Urothelium cell line (cell line): Measurements from ENCODE around the gene ADRA2A.
A peak's percentile ranks its signal among the peaks of the same experiment; 100 is the strongest.

Experiments used
- DNase-seq: peaks from one replicate; pipeline ENCODE4 v3.0.0; 2011; ENCODE audit warnings: low spot score, mixed read lengths
- FAIRE-seq: peaks from 2 replicates; lab custom pipeline; 2011; peaks lifted over from hg19 to GRCh38; lab: Jason Lieb, UNC

Gene ADRA2A

DNA sequence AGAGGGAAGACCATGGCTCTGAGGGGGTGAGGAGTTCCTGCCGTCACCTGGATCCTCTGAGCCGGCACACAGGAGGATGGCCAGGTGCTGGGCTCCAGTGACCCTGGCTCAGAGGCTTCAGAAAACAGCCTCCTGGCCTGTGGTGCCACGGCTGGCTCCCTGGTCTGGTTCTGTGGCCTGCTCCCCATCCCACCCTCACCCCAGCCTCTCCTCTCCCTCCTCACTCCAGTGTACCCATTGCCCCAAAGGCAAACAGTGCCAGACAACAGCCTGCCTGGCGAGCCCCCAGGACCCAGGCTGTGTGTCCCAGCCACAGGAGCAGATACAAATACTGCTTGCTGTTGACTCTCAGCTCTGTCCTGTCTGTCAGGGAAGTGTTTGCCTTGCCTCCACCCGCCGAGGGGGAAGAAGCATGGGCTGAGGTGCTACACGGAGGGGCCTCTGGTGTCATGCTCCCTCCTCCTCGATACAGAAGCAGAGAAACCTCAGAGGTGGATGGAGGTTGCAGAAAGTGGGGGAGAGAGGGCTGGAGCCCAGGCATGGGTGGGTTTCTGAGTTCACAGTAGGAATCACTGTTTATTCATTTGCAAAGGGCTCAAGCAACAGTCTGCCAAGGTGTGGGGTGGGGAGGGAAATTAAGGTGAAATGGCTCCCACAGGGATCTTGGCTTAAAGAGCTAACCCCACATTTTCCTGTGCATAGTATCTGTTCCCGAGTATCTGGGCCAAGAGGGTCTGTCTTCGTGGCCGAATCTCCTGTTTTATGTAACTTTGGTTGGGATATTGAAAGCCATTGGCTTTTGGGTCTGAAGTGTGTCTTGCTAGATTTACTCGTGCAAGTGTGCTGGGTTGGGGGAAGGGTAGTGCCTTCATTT, 5.5 kb downstream of the ADRA2A start:
- DNase-seq: no peak

DNA sequence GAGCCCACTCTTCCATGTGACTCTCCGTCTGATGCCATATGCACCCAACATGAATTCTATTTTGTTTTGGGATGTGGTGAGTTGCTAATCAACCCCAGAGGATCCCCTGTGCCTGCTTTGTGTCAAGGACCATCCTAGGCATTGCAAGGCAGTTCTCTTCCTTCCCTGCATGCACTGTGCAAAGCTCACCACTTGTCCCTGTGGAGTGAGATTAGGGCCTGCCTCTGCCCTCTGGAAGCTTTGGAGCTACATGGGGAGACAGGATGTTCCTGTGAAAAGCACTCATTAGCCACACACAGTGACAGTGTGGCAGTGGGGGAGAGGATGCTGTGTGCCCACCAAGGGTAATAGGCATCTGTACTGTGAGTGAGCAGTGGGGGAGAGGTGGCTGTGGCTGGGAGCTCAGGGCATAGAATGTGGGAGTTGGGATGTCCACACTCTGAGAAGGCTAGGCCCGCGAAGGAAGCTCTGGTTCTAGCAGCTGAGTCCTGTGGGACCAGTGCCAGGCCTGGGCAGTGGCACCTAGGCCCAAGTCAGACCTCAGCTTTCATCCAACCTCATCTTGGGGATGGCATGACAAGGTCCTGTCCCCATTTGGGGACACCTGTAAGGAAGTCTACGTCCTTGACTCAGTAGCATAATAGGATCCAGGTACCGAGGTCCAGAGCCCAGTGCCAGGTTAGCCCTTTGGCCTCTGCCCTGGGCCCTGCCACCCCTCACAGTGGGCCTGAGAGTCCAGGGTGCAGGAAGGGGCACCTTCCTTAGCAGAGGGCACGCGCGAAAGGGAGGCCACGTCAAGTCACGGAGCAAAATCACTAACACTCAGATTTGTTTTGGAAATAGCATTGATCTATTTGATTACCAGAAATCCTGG, 6.6 kb downstream of the ADRA2A start:
- no peak for FAIRE-seq

More for the DNA sequence above, 5.5 kb downstream of the ADRA2A start:
- FAIRE-seq: no peak

DNA sequence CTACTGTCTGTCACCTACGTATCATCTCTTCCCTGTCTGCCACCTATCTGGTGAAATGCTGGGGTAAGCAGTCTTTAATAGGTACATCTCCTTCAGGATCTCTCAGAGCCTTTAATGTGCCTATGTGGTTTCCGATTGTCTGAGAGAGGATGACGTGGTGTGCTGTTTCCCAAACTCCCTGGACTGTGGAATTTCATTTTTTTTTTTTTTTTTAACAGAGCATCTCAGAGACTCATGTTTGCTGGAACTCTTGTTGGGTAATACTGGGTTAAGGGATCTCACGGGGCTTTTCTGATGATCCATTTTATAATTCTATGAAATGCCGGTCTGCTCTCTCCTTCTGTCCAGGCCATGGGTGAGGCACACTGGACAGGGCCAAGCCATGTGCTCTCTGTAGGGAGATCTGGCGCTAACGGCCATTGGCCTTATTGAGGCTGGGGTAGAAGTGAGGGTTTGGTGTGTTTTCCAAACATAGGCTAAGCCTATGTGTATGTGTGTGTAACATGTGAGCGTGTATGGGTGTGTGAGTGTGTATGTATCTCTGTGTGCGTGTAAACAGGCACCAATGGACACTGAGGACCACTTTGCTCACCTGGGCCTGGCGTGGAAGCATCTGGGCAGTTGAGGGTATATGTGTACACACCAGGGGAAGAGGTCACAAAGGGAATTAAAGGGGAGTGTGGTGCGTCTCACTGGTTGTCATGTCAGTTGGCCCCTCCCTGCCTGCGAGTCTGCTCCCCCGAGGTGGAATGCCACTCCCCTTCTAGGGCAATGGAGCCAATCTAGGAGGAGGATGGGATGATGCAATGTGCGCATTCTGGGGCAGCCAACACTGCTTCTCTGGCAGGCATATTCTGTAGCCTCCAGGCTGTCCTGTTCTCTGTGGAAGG, 7.8 kb downstream of the ADRA2A start:
- peak; percentile 5 for FAIRE-seq
- no peak for DNase-seq

More for the DNA sequence above, 6.6 kb downstream of the ADRA2A start:
- no peak for DNase-seq

DNA sequence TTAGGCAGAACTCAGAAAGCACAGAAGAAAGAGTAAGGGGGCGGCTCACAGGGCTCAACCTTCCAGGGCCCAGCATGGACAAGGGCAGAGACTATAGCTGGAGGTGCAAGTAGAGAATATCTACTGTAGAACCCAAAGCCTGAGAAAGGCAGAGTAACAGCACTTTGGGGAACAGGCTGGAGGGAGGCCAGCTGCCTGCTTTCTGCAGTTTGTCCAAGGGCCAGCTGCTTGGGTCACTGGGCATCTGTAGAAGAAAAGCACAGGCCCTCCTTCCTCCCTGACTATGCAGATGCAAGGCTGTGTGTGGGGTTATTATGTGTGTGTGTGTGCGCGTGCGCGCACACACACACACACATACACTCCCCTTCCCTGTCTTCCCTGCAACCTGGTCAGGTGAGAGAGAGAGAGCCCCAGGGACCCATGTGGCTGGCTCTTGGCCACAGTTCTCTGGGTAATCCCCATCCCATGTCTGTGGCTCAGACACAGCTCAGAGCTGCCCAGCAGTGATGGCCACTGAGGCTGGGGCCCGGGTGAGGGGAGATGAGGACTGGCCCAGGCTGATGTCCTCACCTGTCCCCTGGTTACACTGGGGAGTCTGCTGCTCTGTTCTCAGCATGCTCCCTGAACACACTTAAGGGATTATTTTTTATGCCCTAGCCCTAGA, 9.0 kb downstream of the ADRA2A start:
- DNase-seq (no peak), FAIRE-seq (no peak)

DNA sequence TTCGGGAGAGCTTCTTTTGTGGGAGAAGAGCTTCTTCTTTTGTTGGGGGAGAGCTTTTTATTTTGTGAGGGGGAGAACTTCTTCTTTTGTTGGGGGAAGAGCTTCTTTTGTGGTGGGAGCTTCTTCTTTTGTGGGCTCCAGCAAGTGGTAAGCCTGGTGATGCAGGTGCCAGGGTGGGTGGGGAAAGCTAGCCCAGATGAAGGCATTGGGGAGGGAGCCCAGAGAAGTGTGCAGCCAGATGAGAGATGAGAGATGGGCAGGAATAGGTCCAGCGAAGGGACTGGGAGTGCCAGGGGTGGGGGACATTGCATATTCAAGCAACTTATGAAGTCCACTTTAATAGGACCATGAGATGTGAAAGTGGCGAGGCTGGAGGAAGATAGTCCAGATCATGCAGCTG, 9.7 kb downstream of the ADRA2A start:
- no peak for DNase-seq
- FAIRE-seq: no peak

DNA sequence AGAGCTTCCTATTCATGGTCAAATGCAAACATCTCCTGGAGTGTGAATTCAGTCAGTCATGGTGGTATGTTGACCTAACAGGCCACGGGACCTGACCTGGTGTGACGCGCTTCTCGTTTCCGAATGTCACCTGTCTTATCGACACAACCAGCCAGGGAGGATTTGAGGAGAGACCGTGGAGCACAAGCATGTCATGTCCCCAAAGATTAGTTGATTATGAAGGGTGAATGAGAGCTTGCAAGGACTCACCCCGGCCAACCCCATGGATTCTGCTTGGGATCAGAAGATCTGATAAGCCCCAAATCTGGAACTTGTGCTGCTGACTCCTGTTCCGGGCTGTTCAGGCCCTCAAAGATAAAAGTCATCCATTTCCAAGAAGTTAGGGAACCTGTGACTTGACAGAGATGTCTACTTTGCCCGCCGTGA, 10.5 kb downstream of the ADRA2A start:
- no peak for DNase-seq
- no peak for FAIRE-seq

DNA sequence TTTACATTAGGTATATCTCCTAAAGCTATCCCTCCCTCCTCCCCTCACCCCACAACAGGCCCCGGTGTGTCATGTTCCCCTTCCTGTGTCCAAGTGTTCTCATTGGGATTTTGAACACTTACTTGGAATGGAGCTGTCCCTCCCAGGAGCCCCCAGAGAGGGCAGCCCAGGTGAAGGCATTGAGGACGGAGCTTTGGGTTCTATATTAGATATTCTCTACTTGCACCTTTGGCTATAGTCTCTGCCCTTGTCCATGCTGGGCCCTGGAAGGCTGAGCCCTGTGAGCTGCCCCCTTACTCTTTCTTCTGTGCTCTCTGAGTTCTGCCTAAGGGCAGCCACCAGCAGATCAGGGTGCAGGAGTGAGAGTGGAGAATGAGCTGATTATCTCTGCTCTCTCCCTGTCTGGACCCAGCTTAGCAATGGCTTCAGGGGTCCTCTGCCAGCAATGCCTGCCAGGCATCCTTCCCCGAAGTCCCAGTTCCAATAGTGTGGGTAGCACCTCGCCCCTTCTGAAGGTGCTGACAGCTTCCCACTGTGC, 11.2 kb downstream of the ADRA2A start:
- no peak for DNase-seq

DNA sequence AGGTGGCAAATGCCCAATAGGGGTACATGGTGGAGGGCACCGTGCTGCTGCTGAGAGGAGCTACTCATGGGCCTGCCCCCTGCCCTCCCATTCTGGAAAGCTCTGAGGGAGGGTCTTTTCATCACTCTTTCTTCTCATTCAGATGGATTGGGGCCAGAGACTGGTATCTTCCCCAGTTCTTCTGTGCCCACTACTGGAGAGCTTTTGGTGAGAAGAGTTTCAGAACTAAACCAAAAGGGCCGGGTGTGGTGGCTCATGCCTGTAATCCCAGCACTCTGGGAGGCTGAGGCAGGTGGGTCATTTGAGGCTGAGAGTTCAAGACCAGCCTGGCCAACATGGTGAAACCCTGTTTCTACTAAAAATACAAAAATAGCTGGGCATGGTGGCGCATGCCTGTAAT, 12.5 kb downstream of the ADRA2A start:
- no peak for DNase-seq

More for the DNA sequence above, 11.2 kb downstream of the ADRA2A start:
- no peak for FAIRE-seq

DNA sequence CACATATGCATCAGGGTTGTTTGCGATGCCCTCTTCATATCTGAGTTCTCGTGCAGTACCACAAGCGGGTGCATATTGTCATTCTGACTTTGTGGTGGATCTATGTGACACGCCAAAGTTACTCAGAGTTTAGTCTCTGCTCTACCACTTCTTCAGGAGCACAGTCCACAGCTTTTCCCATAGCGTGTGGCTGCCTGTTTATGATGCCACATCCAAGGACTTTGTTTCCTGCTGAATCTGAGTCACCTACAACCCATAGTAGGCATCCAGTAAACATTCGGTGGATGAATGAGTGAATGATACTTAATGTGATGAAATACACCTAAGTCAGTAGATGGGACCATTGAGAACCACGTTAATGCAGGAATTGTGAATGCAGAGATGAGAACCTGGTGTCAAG, 15.0 kb downstream of the ADRA2A start:
- FAIRE-seq (no peak), DNase-seq (no peak)

More for the DNA sequence above, 12.5 kb downstream of the ADRA2A start:
- no peak for FAIRE-seq

DNA sequence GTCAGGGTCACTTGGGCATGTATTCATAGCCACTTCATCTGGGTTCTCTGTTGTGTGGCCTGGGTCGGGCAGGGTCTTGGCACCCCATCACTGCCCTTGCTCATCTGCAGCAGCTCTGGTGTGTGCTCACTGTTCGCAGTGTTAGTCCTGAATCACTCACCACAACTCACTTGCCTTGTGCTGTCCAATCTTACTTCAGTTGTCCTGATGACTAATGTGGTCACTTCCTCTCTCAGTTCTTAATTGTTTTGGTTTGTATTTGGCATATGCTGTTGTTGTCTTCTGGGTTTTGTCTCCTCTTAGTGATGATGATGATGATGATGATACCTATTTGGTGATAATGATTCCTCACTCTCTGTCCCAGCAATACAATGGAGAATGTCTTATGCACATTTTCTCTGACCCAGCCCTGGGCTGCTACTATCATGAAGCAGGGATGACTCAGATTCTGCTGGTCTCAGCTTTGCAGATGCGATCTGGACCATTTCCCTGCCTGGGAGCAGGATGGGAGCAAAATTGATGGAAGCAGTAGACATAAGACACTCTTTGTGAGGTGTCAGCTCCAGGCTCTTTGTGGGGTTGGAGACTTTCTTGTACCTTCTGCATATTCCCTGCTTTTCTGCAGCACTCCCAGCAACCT, 17.0 kb downstream of the ADRA2A start:
- peak; percentile 29 for DNase-seq
- peak; percentile 69 for FAIRE-seq

DNA sequence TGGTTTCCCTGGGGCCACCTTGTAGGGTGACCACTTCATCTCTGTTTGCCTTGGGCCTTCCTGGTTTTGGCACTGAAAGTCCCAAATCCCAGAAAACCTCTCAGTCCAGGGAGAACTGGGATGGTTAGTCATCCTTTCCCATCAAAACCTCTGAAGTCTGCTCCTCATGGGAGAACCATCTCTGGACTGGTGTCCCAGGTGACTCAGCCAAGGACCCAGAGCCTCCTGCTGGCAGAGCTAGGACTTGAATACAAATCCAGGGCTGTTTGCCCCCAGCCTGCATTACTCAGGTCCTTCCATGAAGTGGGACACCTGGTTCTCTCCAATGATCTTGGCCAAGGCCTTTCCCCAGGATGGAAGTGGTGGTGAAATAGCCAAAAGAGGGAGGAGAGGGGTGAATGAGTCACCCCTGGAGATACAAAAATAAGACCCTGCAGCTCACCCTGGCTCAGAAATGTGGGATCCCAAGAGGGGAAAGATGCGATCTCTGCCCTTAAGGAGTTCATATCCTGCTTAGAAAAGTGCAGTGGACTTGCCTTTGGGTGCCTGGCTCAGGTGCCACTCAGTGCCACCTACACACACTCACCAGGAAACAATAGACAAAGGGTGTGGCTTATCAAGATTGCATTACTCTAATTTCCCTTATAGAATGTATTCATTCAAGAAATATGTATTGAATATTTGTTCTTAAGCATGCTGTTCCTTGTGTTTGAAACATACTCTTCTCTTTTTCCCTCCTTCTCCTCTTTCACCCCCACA, 22.0 kb downstream of the ADRA2A start:
- FAIRE-seq: no peak
- DNase-seq: peak; percentile 29

DNA sequence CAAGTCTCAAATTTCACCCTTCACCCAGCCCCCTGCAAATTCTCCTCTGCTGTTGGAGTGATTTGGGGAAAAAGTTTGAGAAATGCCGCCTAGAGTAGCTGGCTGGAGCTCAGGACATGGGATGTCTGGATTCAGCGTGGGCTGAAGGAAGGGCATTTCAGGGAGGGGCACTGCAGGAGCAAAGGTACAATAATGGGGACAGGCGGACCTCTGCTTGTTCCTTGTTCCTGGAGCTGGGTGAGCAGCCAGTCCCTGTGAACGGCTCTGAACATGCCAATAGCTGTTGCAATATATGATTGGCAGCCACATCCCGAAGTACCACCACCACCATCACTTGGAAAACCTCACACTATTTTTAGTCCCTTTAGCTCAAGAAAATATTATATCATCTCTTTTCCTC, 23.4 kb downstream of the ADRA2A start:
- FAIRE-seq (no peak), DNase-seq (no peak)

DNA sequence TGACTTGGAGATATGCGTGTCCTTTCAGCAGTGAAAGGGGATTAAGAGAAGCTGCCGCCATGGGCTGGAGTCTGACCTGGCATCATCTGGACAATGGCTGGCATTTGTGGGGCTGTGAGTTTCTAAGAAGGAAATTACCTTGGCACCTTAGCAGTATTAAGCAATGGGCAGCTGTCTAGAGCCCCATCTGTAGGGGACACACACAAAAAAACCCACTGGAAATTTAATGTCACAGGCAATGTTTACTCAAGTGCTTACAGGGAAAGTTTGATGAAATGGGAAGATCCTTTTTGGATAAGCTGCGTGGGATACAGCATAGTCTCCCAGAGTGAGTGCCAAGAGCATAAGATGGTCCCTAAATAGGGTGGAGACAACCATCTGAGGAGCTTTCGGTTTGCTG, 25.0 kb downstream of the ADRA2A start:
- DNase-seq: no peak
- FAIRE-seq: no peak

DNA sequence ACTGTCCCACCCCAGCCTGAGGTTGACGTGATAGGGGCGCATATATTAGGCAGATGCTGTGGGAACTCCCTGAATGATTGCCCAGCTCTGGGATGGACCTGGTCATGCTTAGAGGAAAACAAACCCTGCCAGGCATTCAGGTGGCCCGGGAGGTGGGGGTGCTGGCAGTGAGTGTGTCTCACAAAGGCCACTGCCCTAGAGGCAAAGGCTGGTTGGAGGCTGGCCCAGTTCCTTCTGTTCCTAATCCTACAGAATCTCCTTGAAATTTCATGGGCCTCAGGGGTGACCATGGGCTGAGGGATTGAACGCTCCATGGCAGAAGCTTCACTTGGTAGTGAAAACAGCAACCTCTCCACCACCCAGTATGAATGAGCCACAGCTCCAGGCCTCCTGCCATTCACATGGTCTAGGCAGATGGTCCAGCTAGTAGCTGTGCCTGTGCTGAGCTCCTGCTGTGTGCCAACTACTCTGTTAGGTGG, 25.6 kb downstream of the ADRA2A start:
- FAIRE-seq (no peak), DNase-seq (no peak)

DNA sequence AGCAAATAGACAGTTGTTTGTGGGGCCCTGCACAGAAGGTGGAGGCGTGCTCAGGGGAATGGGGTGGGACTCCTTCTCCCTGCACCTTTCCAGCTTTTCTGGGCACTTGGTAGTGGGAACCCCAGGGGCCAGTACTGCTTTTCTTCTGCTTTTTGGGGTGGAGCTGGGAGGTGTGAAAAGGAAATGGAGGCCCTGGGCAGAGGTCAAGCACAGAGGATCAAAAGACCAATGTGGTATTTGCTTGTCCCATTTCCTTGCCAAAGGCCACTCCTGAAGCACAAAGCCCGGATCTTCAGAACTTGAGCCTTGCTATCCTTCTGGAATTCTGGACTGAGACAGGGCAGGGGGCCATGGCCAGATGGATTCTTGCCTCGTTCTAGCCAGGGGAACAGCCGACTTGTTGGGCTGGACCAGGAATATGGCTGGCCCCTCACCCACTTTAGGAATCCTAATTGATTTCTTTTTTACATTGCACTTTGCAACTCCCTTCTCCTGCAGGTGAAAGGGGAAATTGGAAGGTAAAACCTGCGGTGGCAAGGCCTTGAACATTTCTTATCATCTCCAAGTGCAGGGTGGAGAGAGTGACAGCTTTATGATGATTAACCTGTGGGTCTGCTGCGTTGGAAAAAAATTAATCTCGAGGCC, 26.5 kb downstream of the ADRA2A start:
- DNase-seq (no peak), FAIRE-seq (no peak)

DNA sequence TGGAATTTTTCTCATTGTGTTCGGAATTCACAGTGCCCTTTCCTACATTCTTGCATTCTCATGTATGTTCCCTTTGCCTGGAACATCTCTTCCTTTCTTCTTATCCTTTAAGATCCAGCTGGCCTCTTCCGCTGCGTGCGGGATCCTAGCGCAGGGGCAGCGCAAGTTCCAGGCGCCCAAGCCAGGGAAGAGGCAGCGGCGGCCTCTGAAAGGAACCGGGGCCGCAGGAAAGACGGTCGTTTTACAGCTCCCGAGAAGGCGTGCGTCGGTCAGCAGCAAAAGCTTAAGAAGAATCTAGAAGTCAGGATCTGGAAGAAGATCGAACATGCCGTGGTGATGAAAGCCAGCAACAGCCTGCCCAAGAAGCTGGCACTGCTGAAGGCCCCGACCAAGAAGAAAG, 28.0 kb downstream of the ADRA2A start:
- FAIRE-seq: no peak
- no peak for DNase-seq

DNA sequence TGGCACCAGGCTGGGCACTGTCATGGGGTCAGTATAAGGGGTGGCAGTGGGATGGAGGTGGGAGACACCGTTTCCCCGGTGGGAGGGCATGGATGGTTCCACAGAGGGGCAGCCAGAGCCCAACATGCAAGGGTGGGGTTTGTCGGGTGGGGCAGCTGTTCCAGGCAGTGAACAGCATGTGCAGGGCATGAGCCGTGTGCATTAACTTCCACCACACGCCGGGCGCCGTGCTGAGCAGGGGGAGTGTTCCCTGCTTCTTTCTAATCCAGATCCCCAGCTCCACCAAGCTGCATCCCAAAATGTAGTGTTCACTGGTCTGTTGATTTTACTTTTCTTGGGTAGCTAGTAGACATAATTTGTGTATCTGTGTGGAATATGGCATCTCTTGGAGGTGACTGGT, 29.3 kb downstream of the ADRA2A start:
- FAIRE-seq (no peak), DNase-seq (no peak)

DNA sequence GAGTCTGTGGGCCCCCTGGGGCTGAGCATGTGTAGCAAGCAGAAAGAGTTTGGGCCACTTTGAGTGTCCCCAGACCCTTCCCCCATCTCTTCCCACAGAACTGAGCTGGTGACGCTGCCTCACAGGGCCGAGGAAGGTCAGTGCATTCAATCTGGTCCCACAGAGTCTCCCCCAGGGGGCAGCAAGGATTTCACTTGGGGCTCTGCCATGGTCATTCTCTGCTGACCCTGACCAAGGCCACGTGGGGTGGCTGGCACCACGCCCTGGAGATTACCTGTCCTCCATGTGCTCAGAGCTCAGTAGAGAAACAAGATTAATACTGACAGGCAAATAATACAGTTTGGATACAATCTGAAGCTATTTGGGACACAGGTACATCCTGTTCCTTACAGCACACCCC, 30.2 kb downstream of the ADRA2A start:
- DNase-seq: no peak
- no peak for FAIRE-seq
